ENCODE data around the gene LRRC73.
"Not testable (repeated sequence)": the region's sequence is repeated elsewhere in the genome, so short reads cannot be mapped to it uniquely, and the experiment has no call there.

LRRC73 gene

DNA sequence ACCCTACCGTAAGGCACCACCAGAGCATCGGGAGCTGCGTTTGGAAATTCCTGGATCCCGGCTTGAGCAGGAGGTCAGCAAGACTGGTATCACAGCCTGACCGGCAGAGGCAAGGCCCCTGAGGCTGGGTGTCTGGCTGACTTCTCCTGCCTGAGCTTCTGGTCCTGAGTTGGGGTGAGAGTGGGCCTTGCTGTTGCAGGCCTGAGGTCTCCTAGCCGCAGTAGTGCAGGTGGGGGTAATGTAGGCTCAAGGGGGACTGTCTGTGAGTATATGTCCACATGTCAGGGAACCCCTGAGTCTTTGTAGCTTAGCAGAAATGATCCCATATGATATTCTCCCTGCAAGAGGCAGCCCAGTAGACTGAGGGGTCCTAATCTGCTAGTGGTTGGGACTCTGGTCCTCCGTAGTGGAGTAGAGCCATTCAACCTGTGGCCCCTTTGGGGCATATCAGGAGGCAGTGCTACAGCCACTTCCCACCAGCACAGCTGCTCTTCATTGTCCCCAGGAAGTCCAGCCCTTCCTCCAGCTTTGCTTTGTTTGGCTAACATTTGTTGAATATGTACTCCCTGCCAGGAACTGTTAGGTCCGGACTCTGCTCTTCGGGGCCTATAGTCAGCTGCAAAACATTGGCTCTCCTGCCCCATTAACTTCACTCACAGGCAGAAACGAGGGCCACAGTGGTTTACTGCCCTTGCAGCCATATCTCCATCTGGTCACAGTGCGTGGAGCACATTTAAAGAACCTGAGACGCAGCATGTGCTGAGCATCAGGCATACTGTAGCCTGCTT lies 10.9 kb downstream of the LRRC73 start:
- no peak for DNase-seq (ENCODE audit: low read depth, low spot score)
- peaks cover 40% of the 10 kb centered on the region; the same call in 1 of the 2 replicates for H3K36me3 ChIP-seq (ENCODE audit: insufficient read depth, low read length)
- H3K9ac ChIP-seq (ENCODE audit: insufficient read length): no peak overlapping the region
- TF ChIP-seq EZH2 (IDR thresholded peaks at IDR 0.05) (no peak), FOXP2 (optimal IDR thresholded peaks at IDR 0.05; ENCODE audit: control extremely low read depth, extremely low read length, insufficient read depth) (no peak), POLR2AphosphoS5 (IDR thresholded peaks at IDR 0.05; ENCODE audit: borderline replicate concordance, low read depth, low read length) (no peak)
- no peak overlapping the region for H3K4me3 ChIP-seq
- no peak overlapping the region for H3K27ac ChIP-seq
- H3K9me3 ChIP-seq (ENCODE audit: low read depth, low read length): no peaks in the 10 kb centered on the region

DNA sequence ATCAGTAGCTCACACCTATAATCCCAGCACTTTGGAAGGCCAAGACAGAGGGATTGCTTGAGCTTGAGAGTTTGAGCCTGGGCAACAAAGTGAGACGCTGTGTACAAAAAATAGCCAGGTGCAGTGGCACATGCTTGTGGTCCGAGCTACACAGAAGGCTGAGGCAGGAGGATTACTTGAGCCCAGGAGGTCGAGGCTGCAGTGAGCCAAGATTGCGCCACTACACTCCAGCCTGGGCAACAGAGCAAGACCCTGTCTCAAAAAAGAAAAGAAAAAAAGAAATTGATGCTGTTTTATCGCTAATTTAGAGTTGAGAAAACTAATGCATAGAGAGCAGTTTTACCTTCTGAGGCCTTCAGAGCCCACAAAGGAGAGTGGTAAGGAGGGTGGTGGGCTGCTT lies 11.9 kb downstream of the LRRC73 start:
- DNase-seq (ENCODE audit: low read depth, low spot score); H3K4me3 ChIP-seq; H3K9ac ChIP-seq (ENCODE audit: insufficient read length); H3K9me3 ChIP-seq (ENCODE audit: low read depth, low read length); H3K27ac ChIP-seq: not testable (repeated sequence)
- H3K36me3 ChIP-seq (ENCODE audit: insufficient read depth, low read length): peaks cover 40% of the 10 kb centered on the region; the same call in 1 of the 2 replicates

DNA sequence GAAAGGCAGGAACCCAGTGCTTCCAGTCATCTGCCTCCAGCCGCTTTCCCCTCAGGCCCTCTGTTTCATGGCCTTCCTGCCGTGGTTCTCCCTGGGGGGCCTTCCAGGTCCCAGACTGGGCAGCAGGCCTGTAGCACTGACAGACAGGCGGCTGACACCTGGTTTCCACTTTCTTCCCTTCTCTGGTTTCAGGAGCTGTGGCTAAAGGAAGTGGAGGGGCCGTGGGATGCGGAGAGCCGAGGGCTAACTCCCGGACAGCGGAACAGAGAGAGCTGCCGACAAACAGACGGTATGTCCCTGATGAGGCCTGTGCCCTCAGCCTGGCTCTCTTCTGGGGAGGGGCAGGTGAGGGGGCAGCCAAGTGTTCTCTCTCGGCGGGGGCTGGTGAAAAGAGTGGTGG lies 12.5 kb downstream of the LRRC73 start:
- DNase-seq (ENCODE audit: low read depth, low spot score): no peak
- Histone ChIP-seq H3K27ac (no peak overlapping the region), H3K36me3 (ENCODE audit: insufficient read depth, low read length) (peaks cover 40% of the 10 kb centered on the region; the same call in 1 of the 2 replicates)

DNA sequence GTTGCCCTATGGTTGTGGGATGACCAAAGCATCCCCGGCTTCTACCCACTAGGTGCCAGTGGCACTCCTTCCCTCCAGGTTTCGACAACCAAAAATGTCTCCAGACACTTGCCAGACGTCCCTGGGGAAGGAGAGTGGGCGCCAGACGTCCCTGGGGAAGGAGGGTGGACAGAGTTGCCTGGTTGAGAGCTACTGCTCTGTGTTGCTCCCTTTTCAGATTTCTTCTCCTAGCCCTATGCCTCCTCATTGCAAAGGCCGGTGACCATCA lies 13.1 kb downstream of the LRRC73 start:
- no peak overlapping the region for H3K4me3 ChIP-seq
- H3K27ac ChIP-seq: no peak overlapping the region
- H3K9ac ChIP-seq (ENCODE audit: insufficient read length): no peak overlapping the region
- H3K9me3 ChIP-seq (ENCODE audit: low read depth, low read length): no peaks in the 10 kb centered on the region
- no peak for DNase-seq (ENCODE audit: low read depth, low spot score)
- TF ChIP-seq FOXP2 (optimal IDR thresholded peaks at IDR 0.05; ENCODE audit: control extremely low read depth, extremely low read length, insufficient read depth) (no peak), POLR2AphosphoS5 (IDR thresholded peaks at IDR 0.05; ENCODE audit: borderline replicate concordance, low read depth, low read length) (no peak), EZH2 (IDR thresholded peaks at IDR 0.05) (no peak)
- H3K36me3 ChIP-seq (ENCODE audit: insufficient read depth, low read length): peaks cover 38% of the 10 kb centered on the region; the same call in 1 of the 2 replicates

More for the DNA sequence above, 12.5 kb downstream of the LRRC73 start:
- no peak overlapping the region for H3K9ac ChIP-seq (ENCODE audit: insufficient read length)
- no peaks in the 10 kb centered on the region for H3K9me3 ChIP-seq (ENCODE audit: low read depth, low read length)
- TF ChIP-seq POLR2AphosphoS5 (IDR thresholded peaks at IDR 0.05; ENCODE audit: borderline replicate concordance, low read depth, low read length): no peak
- TF ChIP-seq EZH2 (IDR thresholded peaks at IDR 0.05): no peak
- TF ChIP-seq FOXP2 (optimal IDR thresholded peaks at IDR 0.05; ENCODE audit: control extremely low read depth, extremely low read length, insufficient read depth): no peak
- H3K4me3 ChIP-seq: no peak overlapping the region

DNA sequence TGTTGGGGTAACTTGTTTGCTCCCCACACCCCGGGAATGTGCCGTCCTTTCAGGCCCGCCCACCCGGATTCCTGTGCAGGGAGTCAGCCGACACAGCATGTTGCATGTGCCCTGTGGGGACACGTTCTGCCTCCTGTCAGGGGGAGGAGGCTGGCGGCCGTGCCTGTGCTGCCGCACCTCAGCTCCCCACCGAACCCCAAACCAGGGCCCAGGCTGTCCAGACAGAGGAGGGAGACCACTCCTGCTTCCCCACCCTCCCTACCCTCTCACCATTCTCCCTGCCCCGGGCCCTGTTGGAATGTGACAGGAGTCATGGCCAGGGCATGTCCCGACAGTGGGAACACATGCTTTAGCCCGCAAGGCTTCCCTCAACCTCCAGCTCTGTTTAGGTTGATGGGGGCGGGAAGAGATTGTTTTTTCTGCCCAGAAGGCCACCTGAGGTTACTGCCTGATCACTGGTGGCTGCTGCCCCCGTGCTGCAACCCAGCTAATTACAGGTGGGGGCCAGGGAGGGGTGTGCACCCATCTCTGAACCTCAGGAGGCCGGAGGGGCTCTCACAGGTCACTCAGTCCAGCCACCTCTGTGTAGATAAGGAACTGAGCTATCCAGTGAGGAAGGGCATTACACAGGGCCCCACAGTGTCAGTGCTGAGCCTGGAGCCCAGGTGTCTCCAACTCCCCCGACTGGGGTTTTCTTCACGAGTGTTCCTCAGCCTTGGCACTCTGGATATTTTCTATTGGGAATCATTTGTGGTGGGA lies 13.6 kb downstream of the LRRC73 start:
- H3K4me3 ChIP-seq: no peak overlapping the region
- H3K9ac ChIP-seq (ENCODE audit: insufficient read length): peak overlapping the region; percentile 37
- H3K27ac ChIP-seq: no peak overlapping the region
- no peak for DNase-seq (ENCODE audit: low read depth, low spot score)
- peaks cover 37% of the 10 kb centered on the region; the same call in 1 of the 2 replicates for H3K36me3 ChIP-seq (ENCODE audit: insufficient read depth, low read length)
- no peaks in the 10 kb centered on the region for H3K9me3 ChIP-seq (ENCODE audit: low read depth, low read length)
- TF ChIP-seq EZH2 (IDR thresholded peaks at IDR 0.05): no peak
- no peak for TF ChIP-seq FOXP2 (optimal IDR thresholded peaks at IDR 0.05; ENCODE audit: control extremely low read depth, extremely low read length, insufficient read depth)
- TF ChIP-seq POLR2AphosphoS5 (IDR thresholded peaks at IDR 0.05; ENCODE audit: borderline replicate concordance, low read depth, low read length): no peak

DNA sequence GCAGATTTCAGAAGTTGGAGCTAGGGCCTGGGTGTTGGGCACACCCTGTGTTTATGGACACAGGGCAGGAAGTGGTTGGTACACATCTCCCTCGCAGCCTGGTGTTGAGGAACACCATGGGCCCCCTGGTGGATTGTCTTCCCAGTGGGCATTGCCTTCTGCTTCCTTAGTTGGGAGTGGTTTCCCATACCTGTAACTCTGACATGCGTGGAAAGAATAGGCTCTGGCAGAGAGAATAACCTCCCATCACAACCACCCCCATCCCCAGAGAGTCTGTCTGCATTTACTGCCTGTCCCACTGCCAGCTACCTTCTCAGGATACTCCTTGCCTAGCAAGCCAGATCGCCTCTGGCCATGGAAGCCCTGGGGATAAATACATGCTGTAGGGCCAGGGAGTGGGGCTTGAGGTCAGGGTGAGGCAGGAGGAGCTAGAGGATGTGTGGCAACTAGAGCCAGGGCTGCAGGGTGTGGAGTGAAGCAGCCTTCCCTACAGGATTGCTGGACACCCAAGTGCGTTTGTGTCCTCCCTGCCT lies 14.7 kb downstream of the LRRC73 start:
- DNase-seq (ENCODE audit: low read depth, low spot score): no peak
- Histone ChIP-seq H3K4me3 (no peak overlapping the region), H3K9ac (ENCODE audit: insufficient read length) (no peak overlapping the region), H3K27ac (0 out of 2 replicates have a peak overlapping the region, but pooled peaks have one; percentile 17), H3K36me3 (ENCODE audit: insufficient read depth, low read length) (peaks cover 26% of the 10 kb centered on the region; the same call in 1 of the 2 replicates), H3K9me3 (ENCODE audit: low read depth, low read length) (no peaks in the 10 kb centered on the region)
- TF ChIP-seq FOXP2 (optimal IDR thresholded peaks at IDR 0.05; ENCODE audit: control extremely low read depth, extremely low read length, insufficient read depth): no peak
- TF ChIP-seq EZH2 (IDR thresholded peaks at IDR 0.05): no peak
- no peak for TF ChIP-seq POLR2AphosphoS5 (IDR thresholded peaks at IDR 0.05; ENCODE audit: borderline replicate concordance, low read depth, low read length)

DNA sequence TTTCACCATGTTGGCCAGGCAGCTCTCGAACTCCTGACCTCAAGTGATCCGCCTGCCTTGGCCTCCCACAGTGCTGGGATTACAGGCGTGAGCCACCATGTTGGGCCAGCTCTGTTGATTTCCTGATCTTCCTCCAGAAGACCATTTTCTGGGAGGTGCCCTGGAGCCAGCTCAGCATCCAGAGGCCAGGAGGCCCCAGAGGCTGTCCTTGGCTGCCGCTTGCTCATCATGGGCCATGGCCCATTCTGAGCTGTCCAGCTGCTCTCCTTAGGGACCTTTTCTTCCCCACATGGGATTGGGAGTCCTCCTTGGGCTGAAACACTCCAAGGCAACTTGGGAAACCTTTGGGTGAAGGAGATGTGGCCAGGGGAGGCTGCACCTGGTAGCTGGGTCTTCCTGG lies 15.4 kb downstream of the LRRC73 start:
- Histone ChIP-seq H3K4me3 (no peak overlapping the region), H3K36me3 (ENCODE audit: insufficient read depth, low read length) (peaks cover 20% of the 10 kb centered on the region; the same call in 1 of the 2 replicates), H3K27ac (no peak overlapping the region), H3K9ac (ENCODE audit: insufficient read length) (no peak overlapping the region), H3K9me3 (ENCODE audit: low read depth, low read length) (no peaks in the 10 kb centered on the region)
- TF ChIP-seq FOXP2 (optimal IDR thresholded peaks at IDR 0.05; ENCODE audit: control extremely low read depth, extremely low read length, insufficient read depth) (no peak), POLR2AphosphoS5 (IDR thresholded peaks at IDR 0.05; ENCODE audit: borderline replicate concordance, low read depth, low read length) (no peak), EZH2 (IDR thresholded peaks at IDR 0.05) (no peak)
- no peak for DNase-seq (ENCODE audit: low read depth, low spot score)

DNA sequence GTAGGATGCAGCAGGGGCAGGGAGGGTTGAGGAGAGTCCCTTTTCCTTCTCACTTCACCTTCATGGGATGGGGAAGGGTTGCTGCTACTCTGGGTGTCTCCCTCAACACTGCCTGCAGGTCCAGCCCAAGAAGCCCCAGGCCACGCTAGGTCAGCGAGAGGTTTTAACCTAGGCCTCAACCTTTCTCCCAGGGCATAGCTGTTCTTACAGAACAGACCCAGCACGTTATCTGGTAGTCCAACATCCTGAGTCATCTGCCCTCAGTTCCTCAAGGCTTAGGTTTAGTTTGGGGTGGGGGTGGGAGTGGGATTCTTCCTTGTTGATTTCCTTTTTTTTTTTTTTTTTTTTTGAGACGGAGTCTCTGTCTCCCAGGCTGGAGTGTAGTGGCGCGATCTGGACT lies 15.8 kb downstream of the LRRC73 start:
- no peak overlapping the region for H3K9ac ChIP-seq (ENCODE audit: insufficient read length)
- no peak for DNase-seq (ENCODE audit: low read depth, low spot score)

More for the DNA sequence above, 15.8 kb downstream of the LRRC73 start:
- H3K36me3 ChIP-seq (ENCODE audit: insufficient read depth, low read length): peaks cover 16% of the 10 kb centered on the region; the same call in 1 of the 2 replicates
- H3K4me3 ChIP-seq: no peak overlapping the region
- TF ChIP-seq EZH2 (IDR thresholded peaks at IDR 0.05) (no peak), FOXP2 (optimal IDR thresholded peaks at IDR 0.05; ENCODE audit: control extremely low read depth, extremely low read length, insufficient read depth) (no peak), POLR2AphosphoS5 (IDR thresholded peaks at IDR 0.05; ENCODE audit: borderline replicate concordance, low read depth, low read length) (no peak)
- no peaks in the 10 kb centered on the region for H3K9me3 ChIP-seq (ENCODE audit: low read depth, low read length)
- no peak overlapping the region for H3K27ac ChIP-seq
